Ammon's horn (tissue), 1 donor: ENCODE results near the gene ANXA3.
"Not testable (repeated sequence)": the region's sequence is repeated elsewhere in the genome, so short reads cannot be mapped to it uniquely, and the experiment has no call there.

Experiments used
- DNase-seq: peaks from one replicate; pipeline ENCODE4 v3.0.0-alpha.2; 2016; ENCODE audit warnings: low spot score

ANXA3 gene

DNA sequence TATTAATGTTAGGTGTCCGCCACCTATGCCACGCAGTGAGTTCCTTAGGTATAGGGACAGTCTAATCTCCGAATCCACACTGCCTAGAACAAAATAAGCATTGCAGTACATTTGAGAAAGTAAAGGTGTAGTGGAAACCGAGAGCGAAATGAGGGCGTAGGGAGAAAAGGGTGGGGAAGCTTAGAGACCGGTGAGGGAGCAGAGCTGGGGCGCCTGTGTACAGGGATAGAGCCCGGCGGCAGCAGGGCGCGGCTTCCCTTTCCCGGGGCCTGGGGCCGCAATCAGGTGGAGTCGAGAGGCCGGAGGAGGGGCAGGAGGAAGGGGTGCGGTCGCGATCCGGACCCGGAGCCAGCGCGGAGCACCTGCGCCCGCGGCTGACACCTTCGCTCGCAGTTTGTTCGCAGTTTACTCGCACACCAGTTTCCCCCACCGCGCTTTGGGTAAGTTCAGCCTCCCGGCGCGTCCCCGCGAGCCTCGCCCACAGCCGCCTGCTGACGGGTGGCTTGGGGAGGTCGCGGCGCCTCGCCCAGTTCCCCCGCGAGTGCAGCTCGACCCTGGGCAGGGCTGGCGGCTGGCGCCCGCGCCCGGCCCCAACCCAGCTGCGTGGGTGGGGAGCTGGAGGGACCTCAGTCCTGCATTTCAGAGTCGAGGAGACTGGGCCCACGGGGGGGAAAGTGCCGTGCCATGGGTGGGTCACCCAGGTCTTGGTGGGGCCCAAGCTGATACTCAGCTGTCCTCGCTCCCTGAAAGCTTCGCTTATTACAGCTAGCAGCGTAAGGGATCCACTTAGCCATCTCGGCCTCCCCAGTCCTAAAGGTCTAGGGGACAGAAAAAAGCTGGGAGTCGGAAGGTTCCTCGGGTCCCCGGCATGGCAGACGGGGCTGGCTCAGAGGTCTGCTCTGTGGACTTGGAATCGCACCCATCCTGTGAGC is at the start of gene ANXA3:
ANXA3 (plus strand) TSS at position 351 of the 932 bp plus-strand sequence. CDS start 2,704 bp downstream, outside the sequence.
- DNase-seq = no peak

DNA sequence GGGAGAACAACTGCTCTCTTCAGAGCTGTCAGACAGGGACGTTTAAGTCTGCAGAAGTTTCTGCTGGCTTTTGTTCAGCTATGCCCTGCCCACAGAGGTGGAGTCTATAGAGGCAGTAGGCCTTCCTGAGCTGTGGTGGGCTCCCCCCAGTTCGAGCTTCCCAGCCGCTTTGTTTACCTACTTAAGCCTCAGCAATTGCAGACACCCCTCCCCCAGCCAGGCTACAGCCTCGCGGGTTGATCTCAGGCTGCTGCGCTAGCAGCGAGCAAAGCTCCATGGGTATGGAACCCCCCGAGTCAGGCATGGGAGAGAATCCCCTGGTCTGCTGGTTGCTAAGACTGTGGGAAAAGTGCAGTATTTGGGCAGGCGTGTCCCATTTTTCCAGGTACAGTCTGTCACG is 45.3 kb upstream of the ANXA3 start:
- DNase-seq = not testable (repeated sequence)

DNA sequence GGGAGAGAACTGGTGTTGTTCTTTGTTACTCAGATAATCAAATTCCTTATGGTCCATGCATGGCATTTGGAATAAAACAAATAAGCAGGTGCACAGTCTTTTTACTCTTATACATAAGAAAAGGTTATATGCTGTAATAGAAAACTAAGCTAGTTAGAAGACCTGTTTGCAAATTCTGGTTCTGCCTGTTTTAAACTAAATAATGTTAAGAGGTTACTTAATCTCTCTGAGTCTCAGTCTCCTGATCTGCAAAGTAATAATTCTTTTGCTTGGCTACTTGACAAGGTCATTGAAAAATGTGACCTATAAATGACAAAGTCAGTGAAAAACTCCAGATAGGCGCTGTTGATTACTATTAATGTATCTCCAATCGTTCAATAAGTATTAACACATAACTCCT is 42.5 kb upstream of the ANXA3 start:
- DNase-seq = no peak

GRCh38 chr4:78510108-78510507 is 41.5 kb upstream of the ANXA3 start:
- no peak for DNase-seq

GRCh38 chr4:78510681-78511080 is 40.9 kb upstream of the ANXA3 start:
- no peak for DNase-seq

DNA sequence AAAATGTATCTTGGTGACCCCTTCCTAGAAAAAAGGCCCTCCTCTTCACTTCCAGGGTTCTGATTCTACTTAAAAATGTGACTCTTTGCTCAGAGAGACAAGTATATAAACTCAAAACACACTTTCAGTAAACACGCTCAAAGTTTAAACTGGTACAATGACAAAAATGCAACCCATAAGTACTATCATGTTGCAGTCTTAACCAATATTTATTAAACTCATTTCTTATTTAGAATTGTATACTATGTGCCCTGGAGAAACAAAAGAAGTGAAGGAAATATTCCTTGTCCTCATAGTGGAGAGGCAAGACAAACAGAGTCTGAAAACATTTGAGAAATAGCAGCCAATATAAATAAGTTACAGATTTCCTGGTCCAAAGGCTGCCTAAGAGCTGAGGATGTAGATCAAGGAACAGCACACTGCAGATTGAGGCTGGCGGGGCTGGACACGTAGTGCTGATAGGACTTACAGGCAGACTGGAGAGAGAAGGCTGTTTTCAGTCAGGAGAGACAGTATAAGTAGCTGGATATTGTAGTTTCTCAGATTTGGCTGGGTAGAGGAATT is 39.1 kb upstream of the ANXA3 start:
- no peak for DNase-seq

- no peak for DNase-seq
Measured at GRCh38 chr4:78513411-78513975, 38.1 kb upstream of the ANXA3 start.

DNA sequence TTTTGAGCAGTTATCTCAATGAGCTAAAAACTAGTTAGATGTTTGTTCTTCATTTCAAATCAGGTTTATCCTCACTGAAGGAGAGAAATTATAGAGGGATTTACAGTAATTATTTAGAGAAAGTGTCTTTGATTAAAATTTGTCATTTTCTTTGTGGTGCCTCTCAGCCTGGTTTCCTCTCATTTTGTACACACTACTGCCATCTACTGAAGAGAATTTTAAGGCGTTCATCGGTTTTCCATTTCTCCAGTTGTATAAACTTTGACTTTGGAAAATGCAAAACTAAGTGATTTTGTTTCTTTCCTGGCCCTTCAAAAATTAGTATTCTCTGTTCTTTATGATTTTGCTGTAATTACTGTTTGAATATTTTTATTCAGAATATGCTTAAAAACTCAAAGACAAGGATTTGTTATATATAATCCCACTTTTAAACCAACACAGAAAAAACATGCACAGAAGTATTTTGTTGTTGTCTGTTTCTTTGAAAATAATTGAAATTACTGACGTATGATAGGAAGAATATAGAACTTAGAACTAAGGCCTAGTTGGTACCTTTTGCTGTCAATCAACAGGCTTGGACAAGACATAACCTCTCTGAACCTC is 34.4 kb upstream of the ANXA3 start:
- peak; percentile 35 for DNase-seq

GRCh38 chr4:78518561-78518960 is 33.0 kb upstream of the ANXA3 start:
- DNase-seq = no peak

DNA sequence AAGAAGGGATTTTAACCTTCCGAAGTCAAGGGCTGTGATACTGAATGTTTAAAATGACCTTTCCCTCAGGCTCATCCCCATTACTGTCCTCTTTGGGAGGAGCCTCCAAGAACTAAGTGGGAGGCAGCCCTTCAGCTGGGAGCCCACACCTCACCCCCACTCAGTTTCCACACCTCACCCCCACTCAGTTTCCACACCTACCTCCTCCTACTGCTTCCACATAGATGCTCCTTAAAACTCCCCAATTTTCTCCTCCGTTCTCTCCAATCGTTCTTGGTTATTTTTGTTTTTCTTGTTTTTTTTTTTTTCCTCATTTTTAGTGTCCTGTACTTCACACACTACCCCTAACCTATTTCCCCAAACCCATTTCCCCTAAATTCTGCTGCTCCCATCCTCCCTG is 31.6 kb upstream of the ANXA3 start:
- no peak for DNase-seq

GRCh38 chr4:78520808-78521226 is 30.8 kb upstream of the ANXA3 start:
- no peak for DNase-seq

- no peak for DNase-seq
Measured at GRCh38 chr4:78524009-78524408, 27.6 kb upstream of the ANXA3 start.

GRCh38 chr4:78525559-78525958 is 26.0 kb upstream of the ANXA3 start:
- no peak for DNase-seq

DNA sequence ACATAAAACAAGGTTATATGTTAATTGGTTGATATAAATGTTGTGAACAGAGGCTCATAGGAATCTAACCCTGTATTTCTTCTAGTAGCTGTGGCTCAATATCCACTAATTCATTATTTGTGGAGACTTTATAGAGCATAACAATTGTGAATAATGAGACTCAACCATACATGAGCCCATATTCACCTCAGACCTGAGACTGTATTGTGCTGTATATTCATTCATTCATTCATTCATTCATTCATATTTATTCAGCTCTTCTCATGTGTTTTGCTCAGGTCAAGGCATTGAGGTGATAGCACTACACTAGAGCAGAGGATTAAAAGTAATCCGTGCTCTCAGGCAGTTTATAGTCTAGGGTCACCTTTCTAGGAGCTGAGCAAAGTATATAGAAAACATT is 24.5 kb upstream of the ANXA3 start:
- DNase-seq = no peak

- DNase-seq = no peak
Measured at GRCh38 chr4:78527555-78527954, 24.0 kb upstream of the ANXA3 start.

DNA sequence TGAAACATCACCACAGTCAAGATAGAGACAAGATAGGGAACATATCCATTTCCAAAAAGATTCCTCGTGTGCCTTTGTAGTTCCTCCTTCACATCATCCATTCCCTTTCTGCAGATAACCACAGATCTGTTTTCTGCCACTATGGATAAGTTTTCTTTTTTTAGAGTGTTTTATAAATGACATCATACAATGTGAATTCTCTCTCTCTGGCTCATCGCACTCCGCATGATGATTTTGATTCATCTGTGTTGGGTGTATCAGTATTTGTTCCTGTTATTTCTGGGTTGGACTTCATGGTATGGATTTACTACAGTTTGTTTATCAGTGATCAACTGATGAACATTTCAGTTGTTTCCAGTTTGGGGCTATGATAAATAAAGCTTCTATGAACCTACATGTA is 23.2 kb upstream of the ANXA3 start:
- DNase-seq = no peak

DNA sequence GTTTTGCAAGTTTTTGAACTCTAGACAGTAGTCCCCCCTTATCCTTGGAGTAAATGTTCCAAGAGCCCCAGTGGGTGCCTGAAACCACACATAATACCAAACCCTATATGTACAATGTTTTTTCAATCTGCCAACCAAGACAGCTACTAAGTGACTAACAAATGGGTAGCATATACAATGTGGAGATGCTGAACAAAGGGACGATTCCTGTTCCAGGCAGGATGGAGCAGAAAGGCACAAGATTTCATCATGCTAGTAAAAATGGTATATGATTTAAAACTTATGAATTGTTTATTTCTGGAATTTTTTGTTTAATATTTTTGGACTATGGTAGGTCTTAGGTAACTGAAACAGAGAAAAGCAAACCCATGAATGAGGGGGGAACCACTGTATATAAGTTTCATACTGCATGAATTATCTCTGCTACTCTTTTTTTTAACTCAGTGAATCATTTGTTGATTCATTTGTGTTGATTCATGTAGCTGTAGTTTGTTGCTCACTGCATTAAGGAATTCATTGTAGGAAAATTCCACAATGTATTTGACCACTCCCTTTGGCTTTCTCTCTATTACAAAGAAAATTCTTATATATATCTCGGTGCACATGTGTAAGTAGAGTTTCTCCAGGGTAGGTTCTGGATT is 21.9 kb upstream of the ANXA3 start:
- no peak for DNase-seq

- DNase-seq = no peak
Measured at GRCh38 chr4:78532046-78532445, 19.5 kb upstream of the ANXA3 start.

GRCh38 chr4:78533854-78534253 is 17.7 kb upstream of the ANXA3 start:
- no peak for DNase-seq

DNA sequence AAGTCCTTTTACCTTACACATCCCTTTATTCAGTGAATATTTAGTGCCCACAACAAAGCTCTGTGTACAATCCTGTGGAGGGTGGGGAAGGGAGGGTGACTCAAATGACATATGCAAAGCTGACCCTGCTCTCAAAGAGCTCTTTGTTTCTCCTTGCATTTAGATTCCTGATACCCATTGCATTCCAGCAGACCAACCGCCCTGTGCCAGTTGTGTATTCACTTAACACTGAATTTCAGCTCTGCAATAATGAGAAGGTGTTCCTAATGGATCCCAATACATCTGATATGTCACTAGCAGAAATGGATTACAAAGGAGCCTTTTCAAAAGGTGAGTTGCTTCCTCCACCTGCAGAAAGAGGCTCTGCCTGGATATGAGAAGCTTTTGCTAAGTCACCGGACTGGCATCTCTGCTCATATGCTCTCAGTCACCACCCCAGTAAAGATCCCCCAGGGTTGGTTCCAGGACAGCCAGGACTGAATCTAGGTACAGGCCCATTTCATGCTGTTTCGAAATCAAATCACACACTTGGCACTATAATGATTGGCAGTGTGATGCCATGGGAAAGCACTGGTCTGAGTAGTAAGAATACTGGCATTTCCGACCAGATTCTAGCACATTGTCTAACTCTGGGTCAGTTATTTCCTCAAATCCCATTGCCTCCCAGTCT is 17.1 kb upstream of the ANXA3 start:
- no peak for DNase-seq

GRCh38 chr4:78542373-78542772 is 9.2 kb upstream of the ANXA3 start:
- DNase-seq = peak; percentile 49
